ENCODE data around the gene RPRML. TPM values are rescaled to one million over a fixed set of nuclear protein-coding genes. Genes with fewer than 3 reads are reported as not detected.

RPRML gene
- total and polyA plus RNA-seq, 7 experiments from 2014 or later: not detected

GRCh38 chr17:46950342-46950996, 28.6 kb downstream of the RPRML start:
- H3K4me3 ChIP-seq (ENCODE audit: low read length): no peak overlapping the region
- Mint-ChIP-seq H3K27ac (no peak overlapping the region), H3K4me3 (no peak overlapping the region), H3K36me3 (peaks cover under 1 to 17% (median 4%) of the 10 kb centered on the region in 5 donors), H3K9me3 (peaks cover 0 to 3% (median 0%) of the 10 kb centered on the region in 11 donors), H3K4me1 (peaks cover 0 to 4% (median under 1%) of the 10 kb centered on the region in 7 donors), H3K27me3 (no peaks in the 10 kb centered on the region)
- ChIA-PET CTCF (interaction anchor here (1.9 kb wide), 1 partner anchor 9 kb away, joined by 14 read pairs; no protein-coding TSS in a partner anchor), POLR2A (no interaction called here)
- H3K27ac ChIP-seq (ENCODE audit: low read depth, low read length): no peak overlapping the region
- no peaks in the 10 kb centered on the region for H3K4me1 ChIP-seq (ENCODE audit: control insufficient read depth in 2 of 2, insufficient read depth in 2 of 2, low read length in 2 of 2)
- H3K9me3 ChIP-seq (ENCODE audit: control insufficient read depth in 2 of 3, low read length in 3 of 3): no peaks in the 10 kb centered on the region
- intact Hi-C loops (cut with micrococcal nuclease): no loop called here
- peaks cover 0 to 5% (median 0%) of the 10 kb centered on the region in 3 experiments for H3K36me3 ChIP-seq (ENCODE audit: control insufficient read depth in 2 of 3, insufficient read depth in 3 of 3, low read length in 3 of 3)
- DNase-seq: no peak
- ATAC-seq: no peak
- no peaks in the 10 kb centered on the region for H3K27me3 ChIP-seq (ENCODE audit: control insufficient read depth in 2 of 2, insufficient read depth in 2 of 2, low read length in 2 of 2)

DNA sequence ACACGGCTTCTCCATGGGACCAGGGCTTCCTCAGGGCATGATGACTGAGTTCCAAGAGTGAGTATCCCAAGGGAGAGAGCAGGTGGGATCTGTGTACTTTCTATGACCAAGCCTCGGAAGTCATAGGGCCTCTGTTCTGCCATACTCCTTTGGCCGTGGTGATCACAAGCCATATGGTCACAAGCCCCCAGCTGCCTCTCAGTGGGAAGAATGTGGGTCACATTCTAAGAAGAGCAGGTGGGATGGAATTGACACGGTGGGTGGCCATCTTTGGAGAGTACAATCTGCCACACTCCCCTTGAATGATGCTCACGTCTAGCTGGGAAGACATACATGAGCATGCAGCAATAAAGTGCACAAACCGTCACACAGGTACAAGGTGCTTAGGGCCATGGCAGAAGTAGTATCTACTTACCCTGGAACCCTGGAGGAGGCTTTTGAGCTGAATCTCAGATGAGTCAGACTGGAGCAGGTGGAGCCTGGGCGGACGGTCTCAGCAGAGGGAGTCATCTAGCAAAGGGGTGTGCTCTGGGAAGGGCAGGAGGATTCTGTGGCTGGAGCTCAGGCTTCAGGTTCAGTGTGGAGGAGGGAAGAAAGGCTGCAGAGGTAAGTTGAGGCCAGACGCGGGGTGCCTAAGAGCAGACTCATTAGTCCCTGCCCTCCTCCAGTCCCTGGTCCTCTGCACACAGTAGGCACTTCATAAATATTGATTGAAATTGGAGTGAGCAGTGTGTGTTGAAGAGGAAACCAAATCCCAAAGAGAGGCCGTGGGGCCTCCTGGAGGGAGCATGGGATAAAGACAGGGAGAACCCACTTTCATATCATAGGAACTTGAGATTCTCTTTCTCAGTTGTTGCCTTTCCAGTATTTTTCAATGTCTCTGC, 29.5 kb downstream of the RPRML start:
- intact Hi-C loops (cut with micrococcal nuclease): no loop called here
- DNase-seq (no peak), ATAC-seq (no peak)
- no peak overlapping the region for H3K4me3 ChIP-seq (ENCODE audit: low read length)
- H3K27me3 ChIP-seq (ENCODE audit: control insufficient read depth in 2 of 2, insufficient read depth in 2 of 2, low read length in 2 of 2): no peaks in the 10 kb centered on the region
- H3K27ac ChIP-seq (ENCODE audit: low read depth, low read length): no peak overlapping the region
- H3K4me1 ChIP-seq (ENCODE audit: control insufficient read depth in 2 of 2, insufficient read depth in 2 of 2, low read length in 2 of 2): no peaks in the 10 kb centered on the region
- Mint-ChIP-seq H3K4me1 (peaks cover 0 to 14% (median 9%) of the 10 kb centered on the region in 7 donors), H3K4me3 (no peak overlapping the region), H3K27ac (no peak overlapping the region), H3K36me3 (peaks cover 0 to 15% (median 4%) of the 10 kb centered on the region in 5 donors), H3K27me3 (no peaks in the 10 kb centered on the region), H3K9me3 (peaks cover 0 to 3% (median 0%) of the 10 kb centered on the region in 11 donors)
- peaks cover 0 to 5% (median 0%) of the 10 kb centered on the region in 3 experiments for H3K36me3 ChIP-seq (ENCODE audit: control insufficient read depth in 2 of 3, insufficient read depth in 3 of 3, low read length in 3 of 3)
- no peaks in the 10 kb centered on the region for H3K9me3 ChIP-seq (ENCODE audit: control insufficient read depth in 2 of 3, low read length in 3 of 3)
- ChIA-PET POLR2A (no interaction called here), CTCF (no interaction called here)

GRCh38 chr17:46948544-46948943, 30.5 kb downstream of the RPRML start:
- ChIA-PET CTCF (no interaction called here), POLR2A (no interaction called here)
- intact Hi-C loops (cut with micrococcal nuclease): no loop called here

GRCh38 chr17:46947216-46947615, 31.8 kb downstream of the RPRML start:
- Histone ChIP-seq H3K4me1 (ENCODE audit: control insufficient read depth in 2 of 2, insufficient read depth in 2 of 2, low read length in 2 of 2) (peaks cover 0 to 10% of the 10 kb centered on the region in 2 donors), H3K4me3 (ENCODE audit: low read length) (no peak overlapping the region), H3K27me3 (ENCODE audit: control insufficient read depth in 2 of 2, insufficient read depth in 2 of 2, low read length in 2 of 2) (no peaks in the 10 kb centered on the region), H3K9me3 (ENCODE audit: control insufficient read depth in 2 of 3, low read length in 3 of 3) (no peaks in the 10 kb centered on the region), H3K36me3 (ENCODE audit: control insufficient read depth in 2 of 3, insufficient read depth in 3 of 3, low read length in 3 of 3) (peaks cover 0 to 5% (median 0%) of the 10 kb centered on the region in 3 experiments), H3K27ac (ENCODE audit: low read depth, low read length) (no peak overlapping the region)
- Mint-ChIP-seq H3K4me3 (no peak overlapping the region), H3K9me3 (peaks cover 0 to 2% (median 0%) of the 10 kb centered on the region in 11 donors), H3K27me3 (no peaks in the 10 kb centered on the region), H3K27ac (no peak overlapping the region), H3K4me1 (peaks cover 10 to 31% (median 23%) of the 10 kb centered on the region in 7 donors), H3K36me3 (peaks cover 0 to 15% (median 4%) of the 10 kb centered on the region in 5 donors)
- ChIA-PET CTCF (no interaction called here), POLR2A (no interaction called here)
- DNase-seq (no peak), ATAC-seq (no peak)
- intact Hi-C loops (cut with micrococcal nuclease): no loop called here

More at GRCh38 chr17:46948544-46948943, 30.5 kb downstream of the RPRML start:
- no peaks in the 10 kb centered on the region for H3K27me3 Mint-ChIP-seq
- Histone ChIP-seq H3K36me3 (ENCODE audit: control insufficient read depth in 2 of 3, insufficient read depth in 3 of 3, low read length in 3 of 3) (peaks cover 0 to 5% (median 0%) of the 10 kb centered on the region in 3 experiments), H3K27me3 (ENCODE audit: control insufficient read depth in 2 of 2, insufficient read depth in 2 of 2, low read length in 2 of 2) (no peaks in the 10 kb centered on the region), H3K27ac (ENCODE audit: low read depth, low read length) (no peak overlapping the region), H3K4me1 (ENCODE audit: control insufficient read depth in 2 of 2, insufficient read depth in 2 of 2, low read length in 2 of 2) (peaks cover 0 to 5% of the 10 kb centered on the region in 2 donors), H3K4me3 (ENCODE audit: low read length) (no peak overlapping the region), H3K9me3 (ENCODE audit: control insufficient read depth in 2 of 3, low read length in 3 of 3) (no peaks in the 10 kb centered on the region)
- no peak overlapping the region for H3K27ac Mint-ChIP-seq
- H3K4me1 Mint-ChIP-seq: peaks cover 6 to 24% (median 17%) of the 10 kb centered on the region in 7 donors
- H3K9me3 Mint-ChIP-seq: peaks cover 0 to 2% (median 0%) of the 10 kb centered on the region in 11 donors
- peaks cover 0 to 15% (median 4%) of the 10 kb centered on the region in 5 donors for H3K36me3 Mint-ChIP-seq
- H3K4me3 Mint-ChIP-seq: no peak overlapping the region
- no peak for DNase-seq
- ATAC-seq: no peak

DNA sequence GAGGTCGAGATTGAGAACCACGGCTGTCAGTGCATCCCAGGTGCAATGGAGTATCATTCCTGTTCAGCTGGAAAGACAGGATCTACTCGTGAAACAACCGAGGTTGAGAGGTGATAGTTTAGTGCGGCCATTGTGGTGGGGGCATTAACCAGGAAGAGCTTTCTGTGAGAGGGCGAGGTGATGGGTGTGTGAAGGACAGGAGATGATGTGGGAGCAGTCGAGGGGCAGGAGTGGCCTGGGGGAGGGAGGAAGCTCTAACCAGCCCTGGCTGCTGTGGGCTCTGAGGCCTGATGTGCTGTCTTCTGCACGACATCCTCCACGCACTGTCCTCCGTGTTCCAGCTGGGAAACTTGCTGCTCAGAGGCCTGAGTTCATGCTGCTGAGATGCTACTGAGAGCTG, 34.1 kb downstream of the RPRML start:
- H3K4me1 ChIP-seq (ENCODE audit: control insufficient read depth in 2 of 2, insufficient read depth in 2 of 2, low read length in 2 of 2): peaks cover 0 to 10% of the 10 kb centered on the region in 2 donors
- ChIA-PET CTCF (interaction anchor here (0.6 to 1.4 kb wide), 3 partner anchors 8 to 216 kb away, joined by 3 to 4 read pairs (median 3); no protein-coding TSS in a partner anchor), POLR2A (no interaction called here)
- Mint-ChIP-seq H3K4me3 (peak overlapping the region in 1 of 10 donors; percentile 44), H3K4me1 (peaks cover 15 to 34% (median 23%) of the 10 kb centered on the region in 7 donors), H3K27me3 (no peaks in the 10 kb centered on the region), H3K27ac (peak overlapping the region in 2 of 9 donors; percentile 40 to 81), H3K36me3 (peaks cover 0 to 20% (median 4%) of the 10 kb centered on the region in 5 donors), H3K9me3 (peaks cover 0 to 2% (median 0%) of the 10 kb centered on the region in 11 donors)
- H3K27ac ChIP-seq (ENCODE audit: low read depth, low read length): no peak overlapping the region
- no peaks in the 10 kb centered on the region for H3K27me3 ChIP-seq (ENCODE audit: control insufficient read depth in 2 of 2, insufficient read depth in 2 of 2, low read length in 2 of 2)
- no peak overlapping the region for H3K4me3 ChIP-seq (ENCODE audit: low read length)
- no peak for DNase-seq
- no peaks in the 10 kb centered on the region for H3K9me3 ChIP-seq (ENCODE audit: control insufficient read depth in 2 of 3, low read length in 3 of 3)
- H3K36me3 ChIP-seq (ENCODE audit: control insufficient read depth in 2 of 3, insufficient read depth in 3 of 3, low read length in 3 of 3): peaks cover 0 to 13% (median 0%) of the 10 kb centered on the region in 3 experiments
- intact Hi-C loops (cut with micrococcal nuclease): loop anchor here (5.0 kb wide), 2 partner anchors 372 to 672 kb away; no protein-coding TSS in a partner anchor
- ATAC-seq: no peak
